GM12875 (cell line): ENCODE results near the gene ZNF358.

Experiments used
- H3K4me3 ChIP-seq: one replicate; pipeline ENCODE4 v1.5.1; 2011; ENCODE audit warnings: low read depth, low read length, control low read depth
- CTCF ChIP-seq: IDR thresholded peaks from 2 replicates; pipeline ENCODE4 v1.5.1; 2011; ENCODE audit warnings: low read depth, mild to moderate bottlenecking, control low read depth, inconsistent platforms, low read length, moderate library complexity, borderline replicate concordance; ENCODE audit not compliant: insufficient read depth

Gene ZNF358

GRCh38 chr19:7519361-7520130 is 3.6 kb downstream of the ZNF358 start:
- H3K4me3 ChIP-seq, result no peak overlapping the region
- no peak for TF ChIP-seq CTCF

GRCh38 chr19:7520131-7521051 is 4.5 kb downstream of the ZNF358 start:
- no peak overlapping the region for H3K4me3 ChIP-seq
- TF ChIP-seq CTCF, result no peak

GRCh38 chr19:7521551-7522071 is 5.7 kb downstream of the ZNF358 start:
- TF ChIP-seq CTCF, result no peak
- H3K4me3 ChIP-seq, result no peak overlapping the region

- TF ChIP-seq CTCF, result no peak
- peak within 1 kb of the TSS; percentile 67 for H3K4me3 ChIP-seq
These were observed 6.4 kb downstream of the ZNF358 start, which contains the start of gene MCOLN1 for GRCh38 chr19:7522072-7522922. Gene MCOLN1, plus strand, starts transcription at chr19:7522624. Its CDS starts 127 bp downstream, at chr19:7522751.

- TF ChIP-seq CTCF, result no peak
- peak overlapping the region; percentile 67 for H3K4me3 ChIP-seq
These were observed 7.2 kb downstream of the ZNF358 start for GRCh38 chr19:7522923-7523667.

- H3K4me3 ChIP-seq, result no peak overlapping the region
- no peak for TF ChIP-seq CTCF
These were observed 8.6 kb downstream of the ZNF358 start for GRCh38 chr19:7524523-7524922.
